HG02981 (cell line): ENCODE measurements around the gene ZNF33B.
A peak's percentile ranks its signal among the peaks of the same experiment; 100 is the strongest.
"Not testable (repeated sequence)": the region's sequence is repeated elsewhere in the genome, so short reads cannot be mapped to it uniquely, and the experiment has no call there.

Experiments
- ATAC-seq: cut with Tn5 transposase; IDR thresholded peaks from one replicate; pipeline ENCODE4 v1.9.1; 2021; ENCODE audit warnings: mild to moderate bottlenecking, moderate library complexity; ENCODE audit not compliant: unreplicated experiment

ZNF33B gene

DNA sequence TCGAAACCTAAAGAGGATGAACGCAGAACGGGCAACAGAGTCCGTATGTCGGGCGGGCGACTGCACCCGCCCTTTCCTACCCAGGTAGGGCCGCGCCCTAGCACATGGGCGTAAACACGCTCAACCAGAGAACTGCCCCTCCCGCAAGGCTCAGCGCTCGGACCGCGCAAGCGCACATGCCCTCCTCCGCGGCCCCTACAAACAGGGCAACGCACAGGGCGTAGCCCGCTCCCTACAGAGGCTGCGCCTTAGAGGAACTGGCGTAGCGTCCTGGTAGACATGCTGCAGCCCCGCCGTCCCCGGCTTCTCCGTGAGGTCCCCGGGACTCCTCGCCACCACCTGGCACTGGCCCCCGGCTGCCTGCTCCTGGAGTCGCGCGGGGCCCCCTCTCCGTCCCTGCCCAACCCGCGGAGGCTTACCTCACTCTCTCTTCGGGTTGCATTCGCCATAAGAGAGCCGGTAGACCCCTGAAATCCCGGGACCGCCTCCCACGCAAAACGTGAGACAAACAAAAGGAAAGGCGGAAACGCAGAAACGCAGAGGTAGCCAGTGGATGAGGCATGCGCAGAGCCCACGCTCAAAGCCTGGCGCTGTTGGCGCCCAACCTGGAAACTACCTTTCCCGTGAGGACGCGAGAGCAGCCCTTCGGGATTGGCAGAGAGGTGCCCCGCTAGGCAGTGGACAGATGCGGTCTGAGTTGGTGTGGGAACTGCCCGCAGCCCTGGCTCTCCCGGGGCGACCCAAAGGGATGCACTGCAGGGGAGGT is at the start of gene ZNF33B:
Gene ZNF33B, minus strand, starts transcription at position 516 of the 766 bp plus-strand sequence. CDS start 1,642 bp downstream, outside the sequence.
- peak; percentile 94 for ATAC-seq

DNA sequence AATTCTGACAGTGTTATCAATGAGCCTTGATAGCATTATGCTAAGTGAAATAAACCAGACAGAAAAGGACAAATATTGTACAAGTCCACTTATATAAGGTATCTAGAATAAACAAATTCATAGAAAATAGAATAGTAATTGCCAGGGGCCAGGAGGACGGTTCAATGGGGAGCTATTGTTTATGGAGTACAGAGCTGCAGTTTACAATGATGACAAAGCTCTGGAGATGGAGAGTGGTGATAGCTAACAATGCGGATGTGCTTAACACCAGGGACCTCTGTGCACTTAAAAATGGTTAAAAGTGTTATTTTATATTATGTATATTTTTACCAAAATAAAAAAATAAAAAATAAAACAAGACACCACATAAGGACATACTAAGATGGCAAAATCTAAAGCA is 46.1 kb upstream of the ZNF33B start:
- ATAC-seq: no peak

DNA sequence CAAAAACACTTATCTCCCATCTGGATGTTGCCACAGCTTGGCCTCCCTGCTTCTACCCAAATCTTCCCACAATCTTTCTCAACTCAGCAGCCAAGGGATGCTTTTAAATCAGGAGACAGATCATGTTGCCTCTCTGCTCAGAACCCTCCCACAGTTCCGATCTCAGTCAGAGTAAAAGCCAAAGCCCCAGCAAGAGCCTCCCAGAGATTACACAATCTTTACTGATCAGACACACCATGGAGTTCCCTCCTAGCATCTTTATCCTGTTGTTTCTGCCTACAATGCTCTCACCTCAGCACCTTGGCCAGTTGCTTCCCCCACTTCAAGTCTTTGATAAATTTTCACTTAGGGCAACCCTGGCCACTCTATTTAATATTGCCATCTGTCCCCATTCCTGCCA is 41.9 kb upstream of the ZNF33B start:
- ATAC-seq: no peak

DNA sequence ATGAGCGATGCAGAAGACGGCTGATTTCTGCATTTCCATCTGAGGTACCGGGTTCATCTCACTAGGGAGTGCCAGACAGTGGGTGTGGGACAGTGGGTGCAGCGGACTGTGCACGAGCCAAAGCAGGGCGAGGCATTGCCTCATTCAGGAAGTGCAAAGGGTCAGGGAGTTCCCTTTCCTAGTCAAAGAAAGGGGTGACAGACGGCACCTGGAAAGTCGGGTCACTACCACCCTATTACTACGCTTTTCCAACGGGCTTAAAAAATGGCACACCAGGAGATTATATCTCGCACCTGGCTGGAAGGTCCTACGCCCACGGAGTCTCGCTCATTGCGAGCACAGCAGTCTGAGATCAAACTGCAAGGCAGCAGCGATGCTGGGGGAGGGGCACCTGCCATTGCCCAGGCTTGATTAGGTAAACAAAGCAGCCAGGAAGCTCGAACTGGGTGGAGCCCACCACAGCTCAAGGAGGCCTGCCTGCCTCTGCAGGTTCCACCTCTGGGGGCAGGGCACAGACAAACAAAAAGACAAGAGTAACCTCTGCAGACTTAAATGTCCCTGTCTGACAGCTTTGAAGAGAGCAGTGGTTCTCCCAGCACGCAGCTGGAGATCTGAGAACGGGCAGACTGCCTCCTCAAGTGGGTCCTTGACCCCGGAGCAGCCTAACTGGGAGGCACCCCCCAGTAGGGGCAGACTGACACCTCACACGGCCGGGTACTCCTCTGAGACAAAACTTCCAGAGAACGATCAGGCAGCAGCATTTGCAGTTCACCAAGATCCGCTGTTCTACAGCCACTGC is 27.0 kb upstream of the ZNF33B start:
- not testable (repeated sequence) for ATAC-seq

DNA sequence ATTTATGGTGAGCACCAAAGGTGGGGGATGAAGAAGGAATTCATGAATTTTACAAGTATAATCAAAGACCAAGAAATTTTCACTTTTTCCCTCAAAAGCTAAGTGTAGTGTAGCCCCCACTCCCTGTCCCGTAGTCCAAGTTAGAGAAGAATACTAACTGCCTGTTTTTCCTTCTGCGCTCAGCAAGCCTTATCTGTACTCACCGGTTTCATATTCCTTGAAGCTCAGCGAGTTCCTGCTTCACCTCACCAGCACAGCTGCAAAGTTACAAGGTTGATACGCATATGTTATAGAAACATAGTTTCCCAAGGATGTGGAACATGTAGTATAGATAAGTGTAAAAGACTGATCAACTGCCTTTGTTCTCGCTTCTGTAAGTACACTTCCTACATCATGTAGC is 16.0 kb upstream of the ZNF33B start:
- ATAC-seq: no peak

DNA sequence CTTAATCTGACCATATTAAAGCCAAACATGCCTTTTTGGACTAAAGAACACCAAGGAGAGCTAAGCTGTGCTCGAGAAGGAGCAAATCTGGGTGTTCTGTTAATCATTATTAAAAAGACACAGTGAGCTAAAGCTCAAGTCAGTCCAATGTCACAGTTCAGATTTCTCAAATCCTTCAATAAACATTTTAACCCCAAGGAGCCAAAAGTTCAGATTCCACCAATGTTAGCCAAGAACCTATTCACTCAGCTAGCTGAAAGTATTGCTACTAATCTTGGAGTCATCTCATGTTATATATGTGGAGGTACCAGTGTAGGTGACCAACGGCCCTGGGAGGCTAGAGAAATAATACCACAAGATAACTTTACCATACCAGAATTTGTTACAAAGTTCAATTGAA is 14.5 kb upstream of the ZNF33B start:
- ATAC-seq: no peak

DNA sequence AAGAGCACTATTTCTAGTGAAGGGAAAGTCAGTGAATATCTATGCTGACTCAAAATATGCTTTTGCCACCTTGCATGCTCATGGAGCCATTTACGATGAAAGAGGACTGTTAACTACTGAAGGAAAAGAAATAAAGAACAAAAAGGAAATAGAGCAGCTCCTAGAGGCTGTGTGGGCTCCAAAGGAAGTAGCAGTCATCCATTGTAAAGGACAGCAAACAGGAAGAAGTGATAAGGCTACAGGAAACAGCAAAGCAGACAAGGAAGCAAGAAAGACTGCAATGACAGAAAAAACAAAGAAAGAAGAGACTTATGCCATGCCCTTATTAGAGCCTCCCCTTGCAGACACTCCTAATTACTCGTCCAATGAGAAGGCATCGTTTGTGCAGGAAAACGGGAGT is 12.0 kb upstream of the ZNF33B start:
- no peak for ATAC-seq

DNA sequence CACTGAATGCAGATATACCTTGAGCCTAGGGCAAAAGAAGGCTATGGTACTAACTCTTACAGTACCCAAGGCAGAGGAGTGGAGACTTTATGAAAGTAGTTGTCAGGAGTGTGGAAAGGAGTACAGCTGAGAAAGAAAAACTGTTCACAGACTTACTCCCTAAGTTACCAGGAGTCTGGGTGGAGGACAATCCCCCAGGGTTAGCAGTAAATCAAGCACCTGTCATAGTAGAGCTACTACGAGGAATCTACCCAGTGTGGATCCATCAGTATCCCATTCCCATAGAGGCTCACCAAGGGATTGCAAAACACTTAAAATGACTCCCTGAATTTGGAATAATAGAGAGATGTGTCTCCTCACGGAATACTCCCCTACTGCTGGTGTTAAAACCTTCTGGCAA is 10.1 kb upstream of the ZNF33B start:
- ATAC-seq: no peak

DNA sequence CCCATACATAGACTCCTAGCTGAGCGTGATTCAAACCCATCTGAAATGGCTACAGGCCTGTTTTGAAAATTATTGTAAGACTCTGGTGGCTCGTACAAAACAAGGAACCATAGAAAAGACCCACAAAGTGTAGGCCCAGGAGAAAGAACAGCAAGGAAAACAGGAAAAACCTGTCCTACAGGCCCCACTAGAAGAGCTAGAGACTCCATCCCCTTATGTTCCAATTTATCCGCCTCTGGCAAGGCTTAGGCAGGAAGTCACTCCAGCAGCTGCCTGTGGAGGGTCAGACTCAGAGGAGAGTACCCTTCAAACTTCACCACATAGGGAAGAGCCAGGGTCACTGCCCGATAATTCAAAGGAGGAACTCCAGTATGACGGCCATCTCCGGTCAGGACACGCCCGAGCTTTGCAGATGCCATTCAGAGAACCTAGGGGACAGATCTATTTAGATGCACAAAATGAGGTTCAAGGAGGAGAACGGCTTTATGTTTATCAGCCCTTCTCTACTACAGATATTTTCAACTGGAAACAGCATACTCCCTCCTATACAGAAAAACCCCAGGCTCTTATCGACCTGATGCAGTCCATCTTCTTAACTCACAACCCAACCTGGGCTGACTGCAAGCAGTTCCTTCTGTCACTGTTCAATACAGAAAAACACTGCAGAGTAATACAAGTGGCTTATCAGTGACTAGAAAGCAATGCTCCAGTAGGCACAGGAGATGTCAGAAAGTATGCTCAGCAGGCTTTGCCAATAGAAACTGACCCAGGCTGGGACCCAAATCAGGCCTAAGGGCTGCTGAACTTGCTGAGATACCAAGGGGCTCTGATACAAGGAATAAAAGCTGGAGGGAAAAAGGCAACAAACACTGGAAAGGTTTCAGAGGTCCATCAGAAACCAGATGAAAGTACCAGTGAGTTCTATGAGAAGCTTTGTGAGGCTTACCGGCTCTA is 8.6 kb upstream of the ZNF33B start:
- no peak for ATAC-seq

DNA sequence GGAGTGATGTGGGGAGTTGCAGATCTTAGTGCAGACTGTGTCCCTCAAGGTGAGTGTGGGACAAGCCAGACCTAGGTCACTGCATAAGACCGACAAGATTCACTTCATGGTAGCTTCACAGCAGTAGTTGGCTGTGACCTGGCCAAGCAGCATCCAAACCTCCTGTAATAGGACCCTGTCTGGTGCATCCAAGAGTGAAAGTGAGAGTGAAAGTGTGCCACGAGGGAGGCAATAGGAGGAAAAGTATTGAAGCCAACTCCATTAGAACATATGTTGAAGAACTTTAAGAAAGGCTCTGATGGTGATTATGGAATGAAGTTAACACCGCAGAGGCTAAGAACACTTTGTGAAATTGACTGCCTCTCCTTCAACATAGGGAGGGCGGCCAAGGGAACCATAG is 7.8 kb upstream of the ZNF33B start:
- ATAC-seq: no peak

DNA sequence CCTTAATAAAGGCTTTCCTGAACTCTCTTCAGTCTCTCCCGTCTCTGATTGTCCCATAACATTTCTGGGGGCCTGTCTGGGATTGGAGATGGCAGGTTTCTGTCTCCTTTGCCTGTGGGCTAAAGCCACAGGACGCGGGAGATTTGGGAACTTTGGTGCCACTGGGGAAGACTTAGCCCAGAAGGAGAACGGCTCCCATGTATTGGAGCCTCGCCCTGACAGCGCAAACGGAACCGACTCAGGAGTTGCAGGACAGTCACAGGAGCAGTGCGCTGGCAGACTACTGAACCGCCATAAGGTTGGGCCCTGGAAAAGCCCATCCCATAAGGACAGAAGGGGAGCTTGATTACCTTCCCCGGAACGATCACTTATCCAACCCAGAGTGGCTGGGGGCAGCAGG is 7.1 kb upstream of the ZNF33B start:
- no peak for ATAC-seq

DNA sequence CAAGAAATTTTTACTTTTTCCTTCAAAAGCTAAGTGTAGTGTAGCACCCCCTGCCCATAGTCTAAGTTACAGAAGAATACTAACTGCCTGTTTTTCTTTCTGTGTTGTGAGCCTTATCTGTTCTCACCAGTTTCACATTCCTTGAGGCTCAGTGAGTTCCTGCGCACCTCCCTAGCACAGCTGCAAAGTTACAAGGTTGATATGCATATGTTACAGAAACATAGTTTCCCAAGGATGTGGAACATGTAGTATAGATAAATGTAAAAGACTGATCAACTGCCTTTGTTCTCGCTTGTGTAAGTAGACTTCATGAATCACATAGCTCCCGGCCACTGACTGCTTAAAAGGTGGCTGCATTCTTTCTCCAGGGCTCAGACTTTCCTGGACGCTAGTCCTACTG is 6.7 kb upstream of the ZNF33B start:
- no peak for ATAC-seq

DNA sequence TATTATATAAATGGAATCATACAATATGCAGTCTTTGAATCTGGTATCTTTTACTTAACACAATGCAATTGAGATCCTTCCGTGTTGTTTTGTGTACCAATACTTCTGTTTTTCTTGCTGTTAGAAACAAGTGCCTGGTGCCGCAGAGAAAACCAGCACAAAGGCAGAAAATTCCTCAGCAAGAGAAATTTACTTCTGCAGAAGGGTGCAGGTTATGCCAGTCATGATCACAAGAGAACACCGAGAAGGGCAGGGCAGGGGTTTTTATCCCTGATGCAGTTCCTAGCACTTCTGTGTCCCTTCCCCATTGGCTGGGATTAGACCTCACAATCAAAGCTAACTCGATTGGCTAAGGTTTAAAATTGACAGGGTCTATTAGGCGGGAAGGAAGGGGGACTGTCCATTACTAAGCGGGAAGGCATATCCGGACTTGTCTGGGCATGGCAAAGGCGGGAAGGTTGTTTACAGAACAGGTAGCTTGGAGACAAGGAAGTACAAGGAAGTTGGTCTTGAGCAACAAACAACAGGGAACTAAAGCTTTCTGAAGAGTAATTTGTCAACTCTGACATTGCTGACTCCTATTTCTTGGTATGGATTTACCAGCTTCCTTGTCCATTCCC is 2.4 kb upstream of the ZNF33B start:
- ATAC-seq: no peak

DNA sequence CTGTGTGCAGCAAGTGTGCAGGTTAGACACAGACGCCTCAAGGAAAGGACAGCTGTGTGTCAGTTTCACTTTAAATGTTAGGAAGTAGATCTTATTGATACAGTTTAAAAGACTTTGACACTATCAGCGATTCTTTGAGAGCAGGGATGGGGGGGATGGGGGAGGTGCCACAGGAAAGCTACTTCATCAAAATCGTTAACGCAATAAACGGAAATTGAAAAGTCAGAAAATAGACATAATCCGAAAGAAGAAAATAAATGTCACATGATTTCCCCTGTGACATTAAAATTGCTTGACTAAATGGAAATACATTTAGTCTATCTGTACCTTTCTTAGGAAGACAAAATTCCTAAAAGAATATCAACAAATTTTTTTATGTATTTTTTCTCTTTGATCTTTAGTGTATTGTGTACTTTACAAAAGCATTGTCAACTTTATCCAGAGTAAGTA is 476 bp upstream of the ZNF33B start:
- ATAC-seq: no peak

DNA sequence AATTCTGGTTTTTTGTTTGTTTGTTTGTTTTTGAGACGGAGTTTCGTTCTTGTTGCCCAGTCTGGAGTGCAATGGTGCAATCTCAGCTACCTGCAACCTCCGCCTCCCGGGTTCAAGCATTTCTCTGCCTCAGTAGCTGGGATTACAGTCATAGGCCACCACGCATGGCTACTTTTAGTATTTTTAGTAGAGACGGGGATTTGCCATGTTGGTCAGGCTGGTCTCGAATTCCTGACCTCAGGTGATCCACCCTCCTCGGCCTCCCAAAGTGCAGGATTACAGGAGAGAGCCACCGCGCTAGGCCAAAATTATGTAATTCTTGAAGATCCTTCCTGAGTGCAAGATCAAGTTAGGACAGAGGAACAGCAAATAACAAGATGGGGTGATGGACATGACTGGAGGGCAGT is 719 bp downstream of the ZNF33B start:
- no peak for ATAC-seq

DNA sequence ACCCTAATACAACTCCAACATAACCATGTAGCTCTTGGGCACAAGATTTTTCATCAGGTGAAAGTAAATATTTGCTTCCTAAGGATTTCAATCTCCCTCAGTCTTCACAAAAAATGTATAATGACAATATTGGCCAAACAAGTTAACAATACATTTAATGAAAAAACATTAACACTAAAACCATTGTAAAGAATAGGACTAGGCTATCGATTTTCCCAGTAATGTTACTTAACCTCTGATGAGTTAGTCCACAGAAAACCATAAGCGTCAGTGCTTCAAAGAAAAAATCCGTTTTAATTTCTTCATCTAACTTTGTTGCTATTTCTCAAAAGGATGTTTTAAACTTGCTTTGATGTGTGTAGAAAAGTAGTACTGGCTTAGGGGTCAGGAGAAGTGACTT is 1.2 kb downstream of the ZNF33B start:
- ATAC-seq: no peak

DNA sequence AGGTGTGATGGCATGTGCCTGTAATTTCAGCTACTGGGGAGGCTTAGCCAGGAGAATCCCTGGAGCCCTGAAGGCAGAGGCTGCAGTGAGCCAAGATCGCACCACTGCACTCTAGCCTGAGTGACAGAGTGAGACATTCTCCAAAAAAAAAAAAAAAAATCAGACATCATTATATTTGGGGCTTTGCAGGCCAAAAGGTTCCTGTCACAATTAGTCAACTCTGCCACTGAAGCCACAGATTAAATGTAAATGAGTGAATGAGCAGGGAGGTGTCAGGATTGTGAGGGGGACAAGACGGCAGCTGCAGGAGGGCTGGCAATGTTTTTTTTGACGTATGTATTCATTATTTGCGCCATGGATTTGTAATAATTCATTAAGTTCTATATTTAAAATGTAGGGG is 3.3 kb downstream of the ZNF33B start:
- ATAC-seq: no peak

DNA sequence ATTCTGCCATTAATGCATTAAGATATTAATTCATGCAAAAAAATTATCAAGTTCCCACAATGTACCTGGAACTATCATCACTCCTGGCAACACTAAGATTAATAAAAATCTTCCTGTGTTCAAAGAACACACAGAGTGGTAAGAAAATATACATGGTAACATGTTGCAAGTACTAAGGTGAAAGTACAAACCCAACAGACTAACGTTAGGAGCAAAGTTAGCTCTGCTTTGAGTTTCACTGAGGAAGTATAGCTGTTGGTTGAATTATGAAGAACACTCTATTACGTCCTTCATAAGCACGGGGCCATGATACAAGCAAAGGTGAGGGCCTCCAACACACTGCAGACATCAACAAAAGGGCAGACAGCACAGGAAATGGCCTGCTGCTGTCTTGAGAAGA is 5.8 kb downstream of the ZNF33B start:
- no peak for ATAC-seq

DNA sequence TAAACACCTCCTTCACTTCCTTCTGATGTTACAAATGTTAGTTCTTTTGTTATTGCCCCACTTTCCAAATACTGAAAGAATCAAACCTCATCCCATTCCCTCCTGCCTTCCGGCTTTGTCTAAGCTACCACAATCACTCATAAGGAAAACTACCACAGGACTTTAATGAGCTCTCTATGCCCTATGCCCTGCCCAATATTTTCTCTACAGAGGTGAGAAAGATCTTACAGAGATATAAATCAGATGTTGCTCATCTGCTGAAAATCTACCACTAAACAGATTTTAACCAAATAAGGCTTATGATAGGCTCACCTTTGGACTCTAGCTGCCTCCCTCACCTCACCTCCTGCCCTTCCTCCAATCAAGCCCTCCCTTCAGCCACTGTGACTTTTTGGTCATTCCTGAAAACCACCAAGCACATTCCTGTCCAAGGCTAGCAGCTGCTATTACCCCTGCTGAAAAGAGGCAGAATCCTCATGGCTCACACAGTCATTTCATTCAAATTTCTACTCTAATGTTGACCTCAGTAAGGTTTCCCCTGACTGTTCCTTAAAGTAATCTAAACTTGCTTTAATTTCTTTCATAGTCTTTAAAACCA is 7.7 kb downstream of the ZNF33B start:
- ATAC-seq: no peak

DNA sequence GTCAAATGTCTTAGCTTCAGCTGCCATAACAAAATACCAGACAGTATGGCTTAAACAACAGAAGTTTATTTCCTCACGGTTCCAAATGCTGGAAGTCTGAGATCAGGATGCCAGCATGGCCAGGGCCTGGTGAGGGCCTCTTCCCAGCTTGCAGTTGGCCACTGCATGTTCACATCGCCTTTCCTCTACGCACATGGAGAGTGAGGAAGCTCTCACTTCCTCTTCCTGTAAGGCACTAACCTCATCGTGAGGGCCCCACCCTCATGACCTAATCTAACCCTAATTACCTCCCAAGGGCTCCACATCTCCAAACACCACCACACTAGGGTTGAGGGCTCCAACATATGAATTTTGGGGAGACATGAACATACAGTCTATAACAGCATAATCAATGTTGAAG is 14.4 kb downstream of the ZNF33B start:
- ATAC-seq: no peak
